Fibroblast of skin of right quadriceps (primary cell): Measurements from ENCODE around the gene SPRR2D.
"Not testable (repeated sequence)": the region's sequence is repeated elsewhere in the genome, so short reads cannot be mapped to it uniquely, and the experiment has no call there.

Source experiments
- DNase-seq: peaks from one replicate; pipeline ENCODE4 v3.0.0-alpha.2; 2013

Gene SPRR2D

DNA sequence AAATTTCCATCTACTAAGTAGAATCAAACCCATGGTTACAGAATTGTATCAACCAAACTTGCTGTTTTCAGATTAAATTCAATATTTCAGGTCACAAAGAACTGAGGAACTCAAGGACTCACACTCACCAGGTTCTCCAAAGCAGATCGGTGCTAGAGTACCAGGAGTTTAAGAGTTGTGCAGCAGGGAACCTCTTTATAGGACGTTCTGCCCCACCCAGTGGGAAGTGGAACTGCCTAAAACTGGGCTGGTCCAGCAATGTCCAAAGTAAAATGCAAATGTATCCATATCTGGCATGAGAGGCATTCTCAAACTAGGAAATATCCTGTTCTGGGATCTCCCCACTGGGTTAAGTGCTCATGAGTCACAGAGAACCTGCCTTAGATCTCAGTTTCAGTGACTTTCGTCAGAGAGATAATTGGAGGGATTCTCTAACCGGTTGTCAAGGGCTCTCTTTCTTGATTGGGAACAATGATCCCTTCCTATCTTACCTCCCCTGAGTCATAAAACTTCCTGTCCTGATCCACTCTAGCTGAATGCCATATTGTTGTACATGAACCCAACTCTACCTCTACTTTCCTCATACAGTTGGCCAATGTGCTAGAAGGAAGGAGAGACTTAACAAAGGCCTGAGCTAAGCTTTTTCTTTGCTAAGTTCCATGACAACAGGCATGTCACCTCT, at the start of gene SPRR2D:
SPRR2D (minus strand) TSS at position 171 of the 682 bp plus-strand sequence. CDS start 774 bp downstream, outside the sequence.
- no peak for DNase-seq

DNA sequence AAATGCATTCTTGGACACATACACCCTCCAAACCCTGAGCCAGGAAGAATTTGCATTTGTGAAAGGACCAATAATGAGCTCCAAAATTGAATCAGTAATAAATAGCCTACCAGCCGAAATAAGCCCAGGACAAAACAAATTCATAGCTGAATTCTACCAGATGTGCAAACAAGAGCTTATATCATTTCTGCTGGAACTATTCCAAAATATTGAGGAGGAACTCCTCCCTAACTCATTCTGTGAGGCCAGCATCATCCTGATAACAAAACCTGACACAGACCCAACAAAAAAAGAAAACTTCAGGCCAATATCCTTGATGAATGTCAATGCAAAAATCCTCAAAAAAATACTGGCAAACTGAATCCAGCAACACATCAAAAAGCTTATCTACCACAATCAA, 46.7 kb upstream of the SPRR2D start:
- no peak for DNase-seq

DNA sequence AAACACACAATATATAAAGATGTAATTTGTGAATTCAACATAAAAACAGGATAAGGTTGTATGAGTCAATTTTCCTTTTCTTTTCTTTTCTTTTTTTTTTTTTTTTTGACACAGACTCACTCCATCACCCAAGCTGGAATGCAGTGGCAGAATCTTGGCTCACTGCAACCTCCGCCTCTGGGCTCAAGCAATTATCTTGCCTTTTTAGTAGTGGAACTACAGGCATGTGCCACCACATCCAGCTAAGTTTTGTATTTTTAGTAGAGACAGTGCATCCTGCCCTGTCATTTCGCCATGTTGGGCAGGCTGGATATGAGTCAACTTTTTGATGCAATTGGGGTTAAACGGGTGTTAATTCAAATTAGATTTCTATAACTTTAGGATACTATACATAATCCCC, 40.8 kb upstream of the SPRR2D start:
- DNase-seq: no peak

DNA sequence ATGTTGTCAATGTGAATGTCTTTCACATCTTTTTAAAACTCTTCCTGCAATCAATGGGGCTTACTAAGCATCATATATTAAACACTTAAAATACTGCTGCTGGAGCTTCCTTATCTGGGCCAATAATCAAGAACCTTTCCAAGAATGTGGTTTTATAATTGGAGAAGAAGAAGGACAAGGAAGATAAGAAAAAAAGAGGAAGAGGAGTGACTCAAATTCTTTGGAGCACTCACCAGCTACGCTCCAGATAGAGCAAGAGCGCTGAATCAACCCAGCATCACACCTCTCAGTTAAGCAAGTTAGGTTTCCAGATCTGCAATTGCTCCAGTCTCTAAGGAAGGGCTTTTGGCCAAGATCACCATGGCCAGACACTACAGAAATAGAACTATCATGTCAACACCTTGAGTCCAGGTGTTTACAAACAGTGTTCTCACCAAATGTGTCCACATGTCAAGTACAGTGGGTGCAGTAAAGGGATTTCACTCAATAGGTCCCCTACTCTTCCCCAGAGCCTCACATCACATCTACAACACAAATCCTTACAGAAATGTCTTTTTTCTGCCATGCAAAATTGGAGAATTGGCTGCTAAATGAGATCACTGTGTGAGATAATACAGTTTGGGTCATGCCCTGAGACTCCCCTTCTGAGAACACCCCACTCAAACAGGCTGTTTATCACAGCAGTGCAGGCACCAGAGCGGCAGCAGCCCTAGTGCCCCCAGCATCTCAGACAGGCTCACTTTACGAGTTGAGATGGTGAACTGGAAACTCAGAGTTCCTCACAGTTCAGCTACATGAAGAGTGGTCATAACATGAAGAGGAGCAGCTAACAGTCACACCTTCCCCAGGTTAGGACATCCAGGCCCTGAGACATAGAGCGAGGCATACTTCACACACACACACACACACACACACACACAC, 32.1 kb upstream of the SPRR2D start:
- DNase-seq: no peak

DNA sequence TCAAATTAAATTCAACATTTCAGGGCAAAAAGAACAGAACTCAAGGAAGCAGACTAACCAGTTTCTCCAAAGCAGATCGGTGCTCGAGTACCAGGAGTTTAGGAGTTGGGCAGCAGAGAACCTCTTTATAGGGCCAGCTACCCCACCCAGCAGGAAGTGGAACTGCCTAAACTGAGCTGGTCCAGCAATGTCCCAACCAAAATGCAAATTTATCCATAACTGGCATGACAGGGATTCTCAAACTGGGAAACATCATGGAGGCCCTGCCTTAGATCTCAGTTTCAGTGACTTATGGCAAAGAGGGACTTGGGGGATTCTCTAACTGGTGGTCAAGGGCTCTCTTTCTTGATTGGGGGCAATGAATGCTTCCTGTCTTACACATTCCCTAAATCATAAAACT, 30.6 kb upstream of the SPRR2D start, which contains the start of gene SPRR2B:
SPRR2B (minus strand) TSS at position 101 of the 400 bp plus-strand sequence. CDS start 772 bp downstream, outside the sequence.
- no peak for DNase-seq

DNA sequence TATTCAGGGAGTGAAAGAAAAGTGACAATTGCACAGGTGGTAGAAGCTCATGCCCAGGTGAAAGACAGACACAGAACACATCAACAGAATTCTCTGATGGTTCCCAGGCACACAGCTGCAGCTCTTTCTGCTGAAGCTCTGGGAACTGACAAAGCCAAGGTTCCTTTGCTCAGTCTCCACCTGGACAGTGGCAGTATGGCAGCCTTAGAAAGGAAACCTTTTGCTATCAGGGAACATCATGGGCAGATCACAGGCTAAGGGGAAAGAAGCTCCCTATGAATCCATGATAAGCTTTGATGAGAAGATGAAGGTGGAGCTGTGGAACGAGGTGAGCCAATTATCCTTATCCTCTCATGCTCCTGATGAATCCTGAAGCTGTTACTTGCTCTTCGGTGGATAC, 29.3 kb upstream of the SPRR2D start:
- DNase-seq: no peak

DNA sequence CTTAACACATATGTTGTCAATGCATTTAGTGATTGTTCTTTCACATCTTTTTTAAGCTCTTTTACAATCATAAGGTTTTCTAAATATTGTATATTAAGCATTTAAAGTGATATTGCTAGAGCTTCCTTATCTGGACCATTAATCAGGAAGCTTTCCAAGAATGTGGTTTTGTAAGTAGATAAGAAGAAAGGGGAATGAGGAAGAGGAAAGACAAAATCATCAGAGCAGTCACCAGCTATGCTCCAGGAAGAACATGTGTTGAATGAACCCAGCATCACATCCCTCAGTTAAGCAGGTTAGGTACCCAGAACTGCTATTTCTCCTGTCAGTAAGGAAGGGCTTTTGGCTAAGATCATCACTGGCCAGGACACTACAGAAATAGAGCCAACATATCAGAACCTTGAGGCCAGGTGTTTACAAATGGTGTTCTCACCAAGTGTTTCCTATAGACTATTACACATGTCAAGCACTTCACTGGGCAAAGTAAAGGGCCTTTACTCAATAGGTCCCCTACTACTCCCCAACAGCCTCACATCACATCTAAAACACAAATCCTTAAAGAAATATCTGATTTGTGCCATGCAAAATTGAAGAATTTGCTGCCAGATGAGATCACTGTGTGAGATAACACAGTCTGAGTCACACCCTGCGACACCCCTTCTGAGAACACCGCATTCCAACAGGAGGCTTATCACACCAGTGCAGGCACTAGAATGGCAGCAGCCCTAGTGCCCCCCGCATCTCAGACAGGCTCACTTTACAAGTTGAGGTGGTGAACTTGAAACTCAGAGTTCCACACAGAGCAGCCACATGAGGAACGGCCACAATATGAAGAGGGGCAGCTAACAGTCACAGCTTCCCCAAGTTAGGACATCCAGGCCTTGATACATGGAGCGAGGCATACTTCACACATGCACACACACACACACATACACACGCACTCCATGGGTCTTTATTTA, 18.2 kb upstream of the SPRR2D start:
- DNase-seq: no peak

DNA sequence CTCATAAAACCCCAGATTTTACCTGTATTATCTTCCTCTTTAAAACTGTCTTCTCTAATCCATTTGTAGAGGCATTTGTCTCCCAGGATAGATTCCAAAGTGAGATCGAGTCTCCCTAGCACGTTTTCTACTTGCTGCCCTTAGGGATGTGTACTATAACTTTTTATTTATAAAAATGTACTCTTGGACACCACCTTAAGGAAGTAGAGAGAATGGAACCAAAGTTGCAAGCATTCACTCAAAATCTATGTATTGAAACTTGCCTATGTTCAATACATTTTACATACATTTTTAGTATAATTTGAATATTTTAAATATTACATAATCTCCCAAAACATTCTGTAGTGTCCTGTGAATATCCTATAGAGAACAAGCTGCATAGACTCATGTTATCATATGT, 17.2 kb upstream of the SPRR2D start:
- DNase-seq: no peak

DNA sequence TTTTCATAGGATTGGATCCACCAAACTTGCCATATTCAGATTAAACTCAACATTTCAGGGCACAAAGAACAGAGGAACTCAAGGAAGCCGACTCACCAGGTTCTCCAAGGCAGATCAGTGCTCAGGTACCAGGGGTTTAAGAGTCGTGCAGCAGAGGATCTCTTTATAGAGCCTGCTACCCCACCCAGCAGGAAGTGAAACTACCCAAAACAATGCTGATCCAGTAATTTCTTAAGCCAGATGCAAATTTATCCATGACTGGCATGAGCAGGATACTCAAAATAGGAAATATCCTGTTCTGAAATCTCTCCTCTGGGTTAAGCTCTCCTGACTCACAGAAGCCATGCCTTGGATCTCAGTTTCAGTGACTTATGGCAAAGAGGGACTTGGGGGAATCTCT, 16.5 kb upstream of the SPRR2D start, which contains the start of gene SPRR2A:
SPRR2A (minus strand) TSS at position 138 of the 400 bp plus-strand sequence. CDS start 777 bp downstream, outside the sequence.
- no peak for DNase-seq

DNA sequence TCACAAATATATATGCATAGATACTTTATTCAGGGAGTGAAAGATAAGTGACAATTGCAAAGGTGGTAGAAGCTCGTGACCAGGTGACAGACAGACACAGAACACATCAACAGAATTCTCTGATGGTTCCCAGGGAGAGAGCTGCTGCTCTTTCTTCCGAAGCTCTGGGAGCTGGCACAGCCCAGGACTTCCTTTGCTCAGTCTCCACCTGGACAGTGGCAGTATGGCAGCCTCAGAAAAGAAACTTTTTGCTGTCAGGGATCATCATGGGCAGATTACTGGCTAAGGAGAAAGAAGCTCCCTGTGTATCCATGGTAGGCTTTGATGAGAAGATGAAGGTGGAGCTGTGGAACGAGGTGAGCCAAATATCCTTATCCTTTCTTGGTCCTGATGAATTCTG, 15.2 kb upstream of the SPRR2D start:
- not testable (repeated sequence) for DNase-seq

DNA sequence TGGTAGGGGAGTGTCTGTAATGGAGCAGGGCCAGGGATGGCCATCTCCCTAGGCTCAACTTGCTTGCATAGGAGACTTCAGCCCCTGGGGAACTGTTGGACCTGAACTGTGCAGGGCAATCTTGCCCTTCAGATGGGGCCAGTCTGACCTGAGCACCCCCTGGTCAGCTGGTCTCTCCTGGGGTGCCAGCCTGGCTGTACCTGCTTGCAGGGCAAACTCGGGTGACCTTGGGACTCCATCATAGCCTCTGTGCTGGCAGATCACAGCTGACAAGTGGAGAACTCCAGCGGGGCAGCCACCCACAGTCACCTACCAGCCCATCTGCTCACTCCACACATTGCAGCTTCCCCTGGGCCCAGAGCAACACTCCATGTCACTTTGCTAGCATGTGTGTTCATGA, 8.3 kb upstream of the SPRR2D start:
- DNase-seq: no peak

DNA sequence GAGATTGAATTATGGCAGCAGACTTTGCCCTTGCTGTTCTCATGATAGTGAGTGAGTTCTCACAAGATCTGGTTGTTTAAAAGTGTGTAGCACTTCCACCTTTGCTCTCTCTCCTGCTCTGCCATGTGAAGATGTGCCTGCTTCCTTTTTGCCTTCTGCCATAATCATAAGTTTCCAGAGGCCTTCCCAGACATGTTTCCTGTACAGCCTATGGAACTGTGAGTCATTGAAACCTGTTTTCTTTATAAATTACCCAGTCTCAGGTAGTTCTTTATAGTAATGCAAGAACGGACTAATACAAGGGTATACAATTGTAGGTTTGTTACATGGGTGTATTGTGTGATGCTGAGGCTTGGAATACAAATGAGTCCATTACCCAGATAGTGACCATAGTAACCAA, 5.7 kb downstream of the SPRR2D start:
- DNase-seq: no peak

DNA sequence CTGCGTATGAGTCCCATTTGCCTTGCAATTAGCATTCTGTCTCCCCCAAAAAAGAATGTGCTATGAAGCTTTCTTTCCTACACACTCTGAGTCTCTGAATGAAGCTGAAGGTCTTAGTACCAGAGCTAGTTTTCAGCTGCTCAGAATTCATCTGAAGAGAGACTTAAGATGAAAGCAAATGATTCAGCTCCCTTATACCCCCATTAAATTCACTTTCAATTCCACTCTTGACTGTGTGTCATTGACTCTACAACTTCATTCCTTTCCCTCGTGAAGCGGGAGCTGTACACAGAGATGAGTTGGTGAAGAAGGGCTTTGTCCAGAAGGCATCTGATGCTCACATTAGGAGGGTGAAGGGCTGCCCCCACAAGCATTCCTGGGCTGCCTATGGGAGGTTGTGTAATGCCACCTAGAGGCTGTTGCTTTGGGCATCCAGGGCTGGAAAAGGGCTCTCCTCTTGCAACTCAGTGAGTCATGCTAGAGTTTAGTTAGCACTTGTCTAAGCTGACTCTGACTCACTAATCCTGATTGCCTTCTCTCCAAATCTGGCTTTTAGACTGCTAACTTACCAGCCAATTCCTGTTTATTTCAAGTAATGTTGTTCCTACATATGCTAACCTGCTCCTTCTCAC, 8.1 kb downstream of the SPRR2D start:
- peak; percentile 38 for DNase-seq

DNA sequence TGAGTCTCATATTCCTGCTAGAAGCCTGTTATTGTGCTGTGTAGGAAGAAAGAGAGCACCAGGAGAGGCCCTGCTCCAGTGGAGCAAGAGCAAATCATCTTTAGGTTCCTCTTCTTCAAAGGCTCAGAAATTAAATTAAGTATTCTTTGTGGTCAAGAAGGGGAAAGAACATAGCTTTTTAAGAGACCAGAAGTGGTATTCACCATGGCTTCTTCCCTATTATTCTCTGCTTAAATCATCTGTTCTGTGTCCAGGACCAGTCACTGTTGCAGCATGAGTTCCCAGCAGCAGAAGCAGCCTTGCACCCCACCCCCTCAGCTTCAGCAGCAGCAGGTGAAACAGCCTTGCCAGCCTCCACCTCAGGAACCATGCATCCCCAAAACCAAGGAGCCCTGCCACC, 8.8 kb downstream of the SPRR2D start:
- no peak for DNase-seq

DNA sequence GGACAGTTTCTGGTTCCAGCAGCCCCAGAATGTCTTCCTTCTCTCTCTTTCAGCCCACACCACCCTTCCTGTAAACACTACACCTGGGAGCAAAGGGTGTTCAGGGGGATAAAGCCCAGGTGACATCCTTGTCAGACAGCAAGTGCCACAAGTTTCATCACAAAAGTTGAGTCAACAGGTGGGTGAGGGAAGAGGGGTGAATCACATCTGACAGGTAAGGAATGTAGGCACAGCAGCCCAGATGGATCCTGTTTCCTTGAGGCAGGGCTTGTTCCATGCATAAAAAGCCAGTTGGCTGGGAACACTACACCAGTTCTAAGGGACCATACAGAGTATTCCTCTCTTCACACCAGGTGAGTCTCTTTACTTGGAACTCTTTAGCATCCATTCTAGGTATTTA, 10.0 kb downstream of the SPRR2D start, which contains the start of gene SPRR1B:
SPRR1B (plus strand) TSS at position 309 of the 400 bp plus-strand sequence. CDS start 1,143 bp downstream, outside the sequence.
- DNase-seq: no peak

DNA sequence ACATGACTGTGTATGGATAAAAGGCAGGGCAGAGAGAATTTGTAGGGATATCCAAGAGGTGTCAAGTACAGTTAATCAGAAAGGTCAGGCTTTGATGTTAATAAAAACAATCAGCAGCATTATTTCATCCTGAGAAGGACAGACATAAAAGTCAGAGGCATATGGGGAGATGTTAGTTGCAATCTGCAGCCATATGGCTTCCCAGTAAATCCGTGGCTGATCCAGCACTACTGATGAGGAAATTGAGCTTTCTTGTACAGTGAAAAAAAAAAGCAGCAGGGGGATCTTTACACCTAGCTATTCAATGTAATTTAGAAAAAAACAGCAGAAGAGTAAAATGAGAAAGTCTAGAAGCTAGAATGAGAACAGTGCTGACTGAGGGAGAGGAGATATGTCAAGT, 12.2 kb downstream of the SPRR2D start:
- DNase-seq: no peak

DNA sequence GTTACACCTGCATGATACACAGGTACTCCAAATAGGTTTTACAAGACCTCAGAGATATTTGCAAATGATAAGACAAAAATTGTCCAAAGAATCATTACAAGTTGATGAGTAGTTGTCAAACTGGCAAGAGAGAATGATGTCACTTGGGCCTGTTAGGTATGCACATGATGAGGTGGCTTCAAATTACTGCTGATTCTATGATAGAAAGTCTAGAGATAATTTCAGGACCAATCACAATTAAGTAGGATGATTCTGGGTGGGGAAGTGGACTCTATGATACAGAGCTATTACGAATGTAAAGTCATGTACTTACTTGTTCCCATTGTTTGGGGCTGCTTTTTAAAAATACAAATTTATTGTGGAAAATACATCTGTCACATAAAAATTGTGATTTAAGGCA, 15.1 kb downstream of the SPRR2D start:
- no peak for DNase-seq

DNA sequence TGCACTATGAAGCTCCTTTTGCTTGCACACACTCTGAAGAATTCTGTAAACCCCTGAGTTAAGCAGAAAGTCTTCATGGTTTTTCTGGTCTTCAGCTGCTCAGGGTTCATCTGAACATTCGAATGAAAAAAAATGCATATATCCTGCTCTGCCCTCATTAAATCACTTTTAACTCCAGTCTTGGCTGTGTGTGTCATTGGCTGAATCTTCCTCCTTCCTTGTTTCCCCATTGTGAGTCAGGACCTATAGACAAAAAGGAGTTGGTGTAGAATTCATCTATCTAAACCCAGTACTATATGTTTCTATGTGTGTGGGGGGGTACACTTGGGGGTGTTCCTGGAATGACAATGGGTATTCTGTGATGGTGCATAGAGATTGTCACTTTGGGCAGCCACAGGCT, 16.5 kb downstream of the SPRR2D start:
- DNase-seq: no peak

DNA sequence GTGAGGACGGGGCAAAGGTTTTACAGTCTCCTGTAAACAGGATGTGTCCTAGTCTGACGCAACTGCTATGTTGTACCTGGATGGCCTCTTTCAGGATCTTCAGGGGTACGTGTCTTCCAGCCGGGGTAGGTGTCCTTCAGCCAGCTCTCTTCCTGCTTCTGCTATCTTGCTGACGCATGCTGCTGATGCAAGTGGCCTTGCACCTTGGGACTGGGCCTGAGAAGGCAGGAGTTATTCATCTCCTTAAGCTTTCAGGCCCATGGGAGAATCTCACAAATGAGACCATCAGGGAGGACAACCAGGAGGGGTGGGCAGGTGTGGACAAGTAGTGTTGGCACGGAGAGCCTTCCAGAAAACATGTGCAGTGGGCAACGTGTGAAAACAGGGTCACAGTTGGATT, 17.8 kb downstream of the SPRR2D start:
- DNase-seq: no peak

DNA sequence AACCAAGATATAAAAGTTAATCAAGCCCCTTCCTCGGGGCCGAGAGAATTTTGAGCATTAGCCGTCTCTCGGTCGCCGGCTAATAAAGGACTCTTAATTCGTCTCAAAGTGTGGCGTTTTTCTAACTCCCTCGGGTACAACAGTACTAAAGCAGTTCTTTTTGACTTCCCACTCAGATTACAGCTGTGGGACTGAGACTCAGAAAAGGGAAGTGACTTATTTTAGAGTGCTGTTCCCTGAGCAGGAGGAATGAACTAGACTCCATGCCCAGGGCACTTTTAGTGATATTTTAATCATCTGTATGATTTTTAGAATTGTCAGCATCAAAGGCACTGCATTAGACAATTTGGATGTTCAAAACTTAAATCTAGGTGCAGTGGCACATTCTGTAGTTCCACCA, 18.6 kb downstream of the SPRR2D start:
- DNase-seq: not testable (repeated sequence)

DNA sequence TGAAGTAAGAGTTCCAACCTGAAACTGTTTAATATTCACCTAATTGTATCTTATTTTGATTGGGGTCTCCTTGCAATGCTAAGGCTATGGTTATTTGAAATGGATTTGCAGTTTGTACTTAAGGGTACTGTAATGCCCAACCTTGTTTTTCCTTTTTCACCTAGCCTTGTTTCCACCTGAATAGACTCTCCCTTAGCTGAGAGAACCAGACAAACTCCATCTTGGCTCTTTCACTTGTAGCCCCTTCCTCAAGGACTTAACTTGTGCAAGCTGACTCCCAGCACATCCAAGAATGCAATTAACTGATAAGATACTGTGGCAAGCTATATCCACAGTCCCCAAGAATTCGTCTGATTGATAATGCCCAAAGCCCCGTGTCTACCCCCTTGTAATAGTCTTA, 19.1 kb downstream of the SPRR2D start:
- DNase-seq: not testable (repeated sequence)

DNA sequence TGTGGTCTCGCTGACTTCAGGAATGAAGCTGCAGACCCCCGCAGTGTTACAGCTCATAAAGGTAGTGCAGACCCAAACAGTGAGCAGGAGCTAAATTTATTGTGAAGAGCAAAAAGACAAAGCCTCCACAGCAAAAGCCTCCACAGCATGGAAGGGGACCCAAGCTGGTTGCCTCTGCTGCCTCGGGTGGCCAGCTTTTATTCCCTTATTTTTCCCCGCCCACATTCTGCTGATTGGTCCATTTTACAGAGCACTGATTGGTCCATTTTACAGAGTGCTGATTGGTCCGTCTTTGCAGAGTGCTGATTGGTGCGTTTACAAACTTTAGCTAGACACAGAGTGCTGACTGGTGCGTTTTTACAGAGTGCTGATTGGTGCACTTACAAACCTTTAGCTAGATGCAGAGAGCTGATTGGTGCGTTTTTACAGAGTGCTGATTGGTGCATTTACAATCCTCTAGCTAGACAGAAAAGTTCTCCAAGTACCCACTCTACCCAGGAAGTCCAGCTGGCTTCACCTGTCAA, 29.6 kb downstream of the SPRR2D start:
- not testable (repeated sequence) for DNase-seq
